Dendritic cell treated with granulocyte-macrophage colony-stimulating factor and Interleukin-4, amounts not matched to agents 40 ng/mL and 50 ng/mL, for 4 days (primary cell): ENCODE data around the gene FMNL2.
A peak's percentile ranks its signal among the peaks of the same experiment; 100 is the strongest.
"Not testable (repeated sequence)": the region's sequence is repeated elsewhere in the genome, so short reads cannot be mapped to it uniquely, and the experiment has no call there.

Source experiments
- H3K27ac Mint-ChIP-seq: one replicate; pipeline ENCODE4 v1.8.0; 2022; ENCODE audit warnings: mild to moderate bottlenecking, mixed read lengths
- H3K27me3 Mint-ChIP-seq: one replicate; pipeline ENCODE4 v1.8.0; 2022; ENCODE audit warnings: mild to moderate bottlenecking, mixed read lengths
- H3K36me3 Mint-ChIP-seq: one replicate; pipeline ENCODE4 v1.8.0; 2022; ENCODE audit warnings: low read depth, mixed read lengths
- H3K4me1 Mint-ChIP-seq: one replicate; pipeline ENCODE4 v1.8.0; 2022; ENCODE audit warnings: low read depth, mixed read lengths
- H3K4me3 Mint-ChIP-seq: one replicate; pipeline ENCODE4 v1.8.0; 2022; ENCODE audit warnings: mild to moderate bottlenecking, moderate library complexity, mixed read lengths
- H3K9me3 Mint-ChIP-seq: one replicate; pipeline ENCODE4 v1.8.0; 2022; ENCODE audit warnings: mixed read lengths
- intact Hi-C: fragments of 100-400 bp; cut with micrococcal nuclease; formaldehyde crosslinking; loops from one replicate; pipeline ENCODE4 v1.15.0; 2022

FMNL2 gene

DNA sequence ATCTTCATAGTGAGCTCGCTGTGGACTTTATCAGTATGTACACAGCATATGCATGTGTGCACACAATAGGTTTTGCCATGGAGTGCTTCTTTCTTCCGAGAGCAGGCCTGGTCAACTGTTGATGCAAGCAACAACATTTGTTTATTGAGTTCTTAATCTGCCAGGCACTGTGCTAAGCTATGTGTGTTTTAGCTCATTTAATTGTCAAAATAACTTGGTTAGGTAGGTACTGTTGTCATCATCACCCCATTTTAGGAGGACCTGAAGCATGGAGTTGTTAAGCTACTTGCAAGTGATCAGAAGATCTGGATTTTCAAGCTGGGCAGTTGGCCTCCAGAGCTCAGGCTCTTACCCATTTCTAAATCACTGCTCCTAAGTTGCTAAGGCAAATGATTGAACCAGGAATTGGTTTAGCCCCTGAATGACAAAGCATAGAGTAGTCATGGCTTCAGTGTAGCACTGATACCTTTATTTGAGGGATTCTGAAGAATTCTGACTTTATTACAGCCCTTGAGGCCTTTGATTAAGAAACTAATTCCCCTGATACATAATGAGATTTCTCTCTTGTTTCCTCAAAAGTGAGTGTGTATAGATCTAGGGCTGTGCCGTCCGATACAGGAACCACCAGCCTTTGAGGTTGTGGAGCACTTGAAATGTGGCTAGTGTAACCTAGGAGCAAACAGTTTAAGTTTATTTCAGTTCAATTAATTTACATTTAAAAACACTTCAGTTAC is 132.9 kb downstream of the FMNL2 start:
- Mint-ChIP-seq H3K9me3 (no peaks in the 10 kb centered on the region), H3K27me3 (no peaks in the 10 kb centered on the region), H3K36me3 (no peaks in the 10 kb centered on the region), H3K27ac (peak overlapping the region; percentile 52), H3K4me1 (peaks cover 39% of the 10 kb centered on the region), H3K4me3 (no peak overlapping the region)
- intact Hi-C loops: no loop called here

- Mint-ChIP-seq H3K4me3 (peak overlapping the region; percentile 57), H3K27ac (peak overlapping the region; percentile 66), H3K36me3 (no peaks in the 10 kb centered on the region), H3K4me1 (peaks cover 40% of the 10 kb centered on the region), H3K9me3 (no peaks in the 10 kb centered on the region), H3K27me3 (no peaks in the 10 kb centered on the region)
- intact Hi-C loops: no loop called here
Measured at GRCh38 chr2:152468899-152469692, 134.1 kb downstream of the FMNL2 start.

- Mint-ChIP-seq H3K27ac (no peak overlapping the region), H3K4me3 (no peak overlapping the region), H3K27me3 (no peaks in the 10 kb centered on the region), H3K4me1 (peaks cover 35% of the 10 kb centered on the region), H3K9me3 (no peaks in the 10 kb centered on the region), H3K36me3 (no peaks in the 10 kb centered on the region)
- intact Hi-C loops: no loop called here
Measured at GRCh38 chr2:152470861-152471854, 136.2 kb downstream of the FMNL2 start.

DNA sequence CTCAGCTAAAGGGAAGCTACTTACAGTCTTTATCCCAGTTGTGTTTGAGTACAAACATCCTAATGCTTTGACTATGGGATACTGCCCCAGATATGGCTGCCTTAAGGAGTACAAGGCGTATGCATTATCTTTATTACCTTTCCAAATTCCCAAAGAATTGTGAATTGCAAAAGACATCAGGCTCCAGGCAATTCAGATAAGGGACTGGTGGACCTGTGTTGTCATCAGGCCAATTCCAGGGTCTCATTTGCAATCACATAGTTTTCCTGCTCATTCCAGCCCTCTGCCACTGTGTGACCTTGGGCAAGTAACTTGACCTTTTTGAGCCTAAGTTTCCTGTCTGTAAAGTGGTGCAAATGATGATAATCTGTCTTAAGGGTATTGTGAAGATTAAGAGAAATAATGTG is 137.5 kb downstream of the FMNL2 start:
- peaks cover 21% of the 10 kb centered on the region for H3K4me1 Mint-ChIP-seq
- no peaks in the 10 kb centered on the region for H3K36me3 Mint-ChIP-seq
- no peaks in the 10 kb centered on the region for H3K27me3 Mint-ChIP-seq
- intact Hi-C loops: no loop called here
- no peaks in the 10 kb centered on the region for H3K9me3 Mint-ChIP-seq
- no peak overlapping the region for H3K27ac Mint-ChIP-seq
- no peak overlapping the region for H3K4me3 Mint-ChIP-seq

GRCh38 chr2:152473151-152473857 is 138.3 kb downstream of the FMNL2 start:
- Mint-ChIP-seq H3K4me3 (no peak overlapping the region), H3K4me1 (peaks cover 16% of the 10 kb centered on the region), H3K27me3 (no peaks in the 10 kb centered on the region), H3K9me3 (no peaks in the 10 kb centered on the region), H3K27ac (no peak overlapping the region), H3K36me3 (no peaks in the 10 kb centered on the region)
- intact Hi-C loops: no loop called here

DNA sequence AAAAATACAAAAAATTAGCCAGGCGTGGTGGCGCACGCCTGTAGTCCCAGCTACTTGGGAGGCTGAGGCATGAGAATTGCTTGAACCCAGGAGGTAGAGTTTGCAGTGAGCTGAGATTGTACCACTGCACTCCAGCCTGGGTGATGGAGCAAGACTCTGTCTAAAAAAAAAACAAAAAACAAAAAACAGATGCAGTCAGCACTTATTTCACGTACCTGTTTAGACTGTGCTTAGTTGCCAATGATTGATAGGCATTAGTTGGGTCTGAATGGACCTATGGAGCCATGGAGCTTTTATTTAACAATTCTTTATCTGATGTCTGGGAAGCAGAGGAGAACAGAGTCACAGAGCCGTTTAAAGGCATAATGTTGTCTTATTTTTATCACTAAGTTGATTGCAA is 139.5 kb downstream of the FMNL2 start:
- H3K27ac Mint-ChIP-seq, H3K27me3 Mint-ChIP-seq, H3K4me3 Mint-ChIP-seq, H3K4me1 Mint-ChIP-seq, H3K9me3 Mint-ChIP-seq, intact Hi-C loops, H3K36me3 Mint-ChIP-seq: not testable (repeated sequence)

DNA sequence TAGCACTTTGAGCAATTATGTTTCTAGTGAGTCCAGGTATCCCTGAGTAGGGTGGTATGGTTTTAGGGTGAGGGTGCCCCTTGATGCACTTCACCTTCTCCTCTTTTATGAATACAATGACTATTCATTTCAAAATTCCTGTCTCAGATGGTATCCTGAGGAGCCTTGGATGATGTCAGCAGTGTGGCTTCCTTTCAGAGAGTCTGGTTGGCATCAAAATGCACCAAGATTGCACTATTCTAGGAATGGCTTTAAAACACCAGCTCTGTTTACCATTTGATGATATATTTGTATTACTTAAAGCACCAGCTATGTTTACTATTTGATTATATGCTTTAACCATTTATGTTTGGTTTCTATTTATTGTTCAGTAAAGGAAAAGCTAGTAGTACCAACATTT is 141.0 kb downstream of the FMNL2 start:
- intact Hi-C loops: no loop called here
- H3K4me1 Mint-ChIP-seq: peaks cover 5% of the 10 kb centered on the region
- no peaks in the 10 kb centered on the region for H3K27me3 Mint-ChIP-seq
- no peaks in the 10 kb centered on the region for H3K9me3 Mint-ChIP-seq
- no peaks in the 10 kb centered on the region for H3K36me3 Mint-ChIP-seq
- H3K27ac Mint-ChIP-seq: no peak overlapping the region
- H3K4me3 Mint-ChIP-seq: no peak overlapping the region

GRCh38 chr2:152477347-152478092 is 142.5 kb downstream of the FMNL2 start:
- H3K4me1 Mint-ChIP-seq: peaks cover 4% of the 10 kb centered on the region
- H3K36me3 Mint-ChIP-seq: no peaks in the 10 kb centered on the region
- no peaks in the 10 kb centered on the region for H3K27me3 Mint-ChIP-seq
- H3K27ac Mint-ChIP-seq: no peak overlapping the region
- H3K4me3 Mint-ChIP-seq: no peak overlapping the region
- H3K9me3 Mint-ChIP-seq: no peaks in the 10 kb centered on the region
- intact Hi-C loops: no loop called here

- no peaks in the 10 kb centered on the region for H3K9me3 Mint-ChIP-seq
- H3K36me3 Mint-ChIP-seq: no peaks in the 10 kb centered on the region
- H3K4me1 Mint-ChIP-seq: no peaks in the 10 kb centered on the region
- no peak overlapping the region for H3K4me3 Mint-ChIP-seq
- no peaks in the 10 kb centered on the region for H3K27me3 Mint-ChIP-seq
- H3K27ac Mint-ChIP-seq: no peak overlapping the region
- intact Hi-C loops: no loop called here
Measured at GRCh38 chr2:152479282-152479681, 144.3 kb downstream of the FMNL2 start.

DNA sequence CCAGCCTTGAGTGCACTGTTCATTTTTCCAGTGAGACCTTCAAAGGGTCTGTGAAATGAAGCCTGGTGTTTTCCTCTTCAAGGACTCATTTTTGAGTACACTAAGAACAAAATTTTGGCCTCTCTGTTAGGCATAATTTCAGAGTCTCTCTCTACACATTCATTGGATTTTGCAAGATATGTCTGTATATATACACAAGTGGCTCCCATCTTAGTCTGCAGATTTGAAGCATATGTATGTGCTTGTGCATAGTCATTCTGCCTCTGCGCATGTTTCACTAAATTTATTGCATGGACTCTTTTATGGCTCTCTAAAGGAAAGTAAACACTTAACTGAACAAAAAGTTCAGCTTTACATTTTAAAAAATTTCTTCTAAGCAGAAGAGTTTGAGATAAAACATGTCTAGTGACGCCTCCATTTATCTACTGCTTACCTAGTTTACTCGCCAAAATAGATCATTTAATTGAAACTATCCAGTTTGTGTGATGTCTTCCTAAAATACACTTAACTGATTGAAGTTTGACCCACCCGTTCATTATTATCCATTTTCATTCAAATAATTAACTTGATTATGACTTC is 145.9 kb downstream of the FMNL2 start:
- intact Hi-C loops: no loop called here
- no peaks in the 10 kb centered on the region for H3K27me3 Mint-ChIP-seq
- H3K9me3 Mint-ChIP-seq: no peaks in the 10 kb centered on the region
- no peak overlapping the region for H3K27ac Mint-ChIP-seq
- H3K4me3 Mint-ChIP-seq: no peak overlapping the region
- H3K36me3 Mint-ChIP-seq: no peaks in the 10 kb centered on the region
- peaks cover 5% of the 10 kb centered on the region for H3K4me1 Mint-ChIP-seq

GRCh38 chr2:152481881-152482583 is 147.1 kb downstream of the FMNL2 start:
- Mint-ChIP-seq H3K4me3 (no peak overlapping the region), H3K27me3 (no peaks in the 10 kb centered on the region), H3K36me3 (no peaks in the 10 kb centered on the region), H3K27ac (no peak overlapping the region), H3K4me1 (peaks cover 14% of the 10 kb centered on the region), H3K9me3 (no peaks in the 10 kb centered on the region)
- intact Hi-C loops: no loop called here

- intact Hi-C loops: no loop called here
- H3K4me3 Mint-ChIP-seq: no peak overlapping the region
Measured at GRCh38 chr2:152483276-152484063, 148.5 kb downstream of the FMNL2 start.

More at GRCh38 chr2:152483276-152484063, 148.5 kb downstream of the FMNL2 start:
- Mint-ChIP-seq H3K27me3 (no peaks in the 10 kb centered on the region), H3K27ac (no peak overlapping the region), H3K9me3 (no peaks in the 10 kb centered on the region), H3K4me1 (peaks cover 14% of the 10 kb centered on the region), H3K36me3 (no peaks in the 10 kb centered on the region)
